CD1c-positive myeloid dendritic cell (primary cell): Measurements from ENCODE around the gene ATP6AP1.

Source experiments
- DNase-seq: peaks from one replicate; pipeline ENCODE4 v3.0.0-alpha.2; 2016; ENCODE audit errors: extremely low spot score

ATP6AP1 gene

GRCh38 chrX:154426916-154427770, 1.3 kb upstream of the ATP6AP1 start:
- peak; percentile 48 for DNase-seq

GRCh38 chrX:154429711-154430110, 1.2 kb downstream of the ATP6AP1 start:
- peak; percentile 38 for DNase-seq

- peak; percentile 16 for DNase-seq
Observed at GRCh38 chrX:154430479-154430878, 2.0 kb downstream of the ATP6AP1 start.

GRCh38 chrX:154430916-154431315, 2.4 kb downstream of the ATP6AP1 start:
- peak; percentile 63 for DNase-seq

GRCh38 chrX:154431341-154431740, 2.9 kb downstream of the ATP6AP1 start:
- peak; percentile 71 for DNase-seq

- no peak for DNase-seq
Observed at GRCh38 chrX:154432210-154432609, 3.7 kb downstream of the ATP6AP1 start.

- DNase-seq, result no peak
Observed at GRCh38 chrX:154433605-154434004, 5.1 kb downstream of the ATP6AP1 start.

GRCh38 chrX:154434394-154435168, 6.1 kb downstream of the ATP6AP1 start:
- no peak for DNase-seq

- DNase-seq, result no peak
Observed at GRCh38 chrX:154435171-154435733, 6.8 kb downstream of the ATP6AP1 start.

- DNase-seq, result peak; percentile 48
Observed at GRCh38 chrX:154436374-154436982, 8.0 kb downstream of the ATP6AP1 start.

- peak; percentile 49 for DNase-seq
Observed at GRCh38 chrX:154436983-154437752, 8.7 kb downstream of the ATP6AP1 start, which contains the start of gene GDI1. TSS of gene GDI1 (plus strand) at chrX:154437154. CDS start at chrX:154437255, 101 bp downstream.

GRCh38 chrX:154437971-154438893, 9.8 kb downstream of the ATP6AP1 start:
- no peak for DNase-seq

GRCh38 chrX:154439841-154440240, 11.4 kb downstream of the ATP6AP1 start:
- no peak for DNase-seq

- no peak for DNase-seq
Observed at GRCh38 chrX:154440623-154441357, 12.3 kb downstream of the ATP6AP1 start.

GRCh38 chrX:154441564-154441963, 13.1 kb downstream of the ATP6AP1 start:
- DNase-seq, result no peak

GRCh38 chrX:154441984-154442707, 13.7 kb downstream of the ATP6AP1 start:
- no peak for DNase-seq

GRCh38 chrX:154443479-154443910, 15.0 kb downstream of the ATP6AP1 start:
- DNase-seq, result no peak

GRCh38 chrX:154443992-154444754, 15.7 kb downstream of the ATP6AP1 start, which contains the start of gene FAM50A:
TSS of gene FAM50A (plus strand) at chrX:154444141. CDS start at chrX:154444236, 95 bp downstream.
- peak; percentile 81 for DNase-seq
